IMR-90 (cell line): Measurements from ENCODE around the gene SCIN. TPM values are rescaled to one million over a fixed set of nuclear protein-coding genes. Genes with fewer than 3 reads are reported as not detected.

ENCODE experiments used
- ATAC-seq: fragments of 200-7000 bp; cut with Tn5 transposase; 2 replicates; pipeline ENCODE4 v1.9.1; 2020; ENCODE audit warnings: low read depth, mild to moderate bottlenecking, moderate library complexity
- BruUV-seq: library from RNA; stranded (reverse); fragments of 400-500 nt; replicated peaks from 2 replicates; lab custom pipeline; 2021; lab: Mats Ljungman, UMichigan
- CTCF ChIA-PET: fragments of 300-600 bp; formaldehyde crosslinking; extraction: SDS; loops from one replicate; lab custom pipeline; 2021; ENCODE audit warnings: antibody characterized with exemption; lab: Yijun Ruan, JAX
- POLR2A ChIA-PET: fragments of 300-600 bp; sonication (Branson Sonifier 250); formaldehyde crosslinking; loops from one replicate; lab custom pipeline; 2022; ENCODE audit warnings: antibody characterized with exemption; ENCODE audit not compliant: unreplicated experiment; lab: Charles Lee
- DNase-seq: peaks from one replicate; pipeline ENCODE4 v3.0.0; 2013
- H2AFZ ChIP-seq: replicated peaks from 2 replicates; pipeline ENCODE3; 2013; ENCODE audit warnings: low read length, mild to moderate bottlenecking; ENCODE audit not compliant: poor library complexity
- H2AK5ac ChIP-seq: 2 replicates; pipeline ENCODE4 v1.6.1; 2013; ENCODE audit warnings: low read depth, low read length, inconsistent platforms
- H2AK9ac ChIP-seq: replicated peaks from 2 replicates; pipeline ENCODE3; 2013; ENCODE audit warnings: mild to moderate bottlenecking, low read depth, low read length, moderate library complexity; ENCODE audit not compliant: poor library complexity
- H2BK120ac ChIP-seq: 2 replicates; pipeline ENCODE4 v1.6.1; 2013; ENCODE audit warnings: low read depth, low read length, inconsistent platforms
- H2BK15ac ChIP-seq: 3 replicates; pipeline ENCODE4 v1.6.1; 2013; ENCODE audit warnings: low read depth, low read length, inconsistent platforms
- H2BK20ac ChIP-seq: 2 replicates; pipeline ENCODE4 v1.6.1; 2013; ENCODE audit warnings: low read depth, mild to moderate bottlenecking, inconsistent platforms, low read length, moderate library complexity
- H2BK5ac ChIP-seq: 2 replicates; pipeline ENCODE4 v1.6.1; 2013; ENCODE audit warnings: mild to moderate bottlenecking, low read depth, low read length, inconsistent platforms; ENCODE audit not compliant: poor library complexity, severe bottlenecking
- H3K14ac ChIP-seq: replicated peaks from 2 replicates; pipeline ENCODE4 v1.6.1; 2013; ENCODE audit warnings: low read depth, low read length, inconsistent platforms
- H3K18ac ChIP-seq: 2 replicates; pipeline ENCODE4 v1.6.1; 2013; ENCODE audit warnings: low read depth, low read length, control low read depth
- H3K23ac ChIP-seq: 2 replicates; pipeline ENCODE4 v1.6.1; 2013; ENCODE audit warnings: low read depth, low read length, inconsistent platforms
- H3K27ac ChIP-seq: 2 replicates; pipeline ENCODE4 v1.5.1; 2013; ENCODE audit warnings: mild to moderate bottlenecking, control low read depth, low read length; ENCODE audit not compliant: insufficient read depth
- H3K27me3 ChIP-seq: 2 replicates; pipeline ENCODE4 v1.6.1; 2013; ENCODE audit warnings: low read length; ENCODE audit not compliant: control insufficient read depth, insufficient read depth
- H3K36me3 ChIP-seq: 2 replicates; pipeline ENCODE4 v1.6.1; 2013; ENCODE audit warnings: low read length, mixed read lengths; ENCODE audit not compliant: control insufficient read depth, insufficient read depth
- H3K4ac ChIP-seq: 2 replicates; pipeline ENCODE4 v1.6.1; 2013; ENCODE audit warnings: low read depth, low read length, inconsistent platforms
- H3K4me1 ChIP-seq: 2 replicates; pipeline ENCODE4 v1.6.1; 2013; ENCODE audit warnings: low read length, mixed read lengths; ENCODE audit not compliant: control insufficient read depth, insufficient read depth
- H3K4me2 ChIP-seq: 2 replicates; pipeline ENCODE4 v1.6.1; 2013; ENCODE audit warnings: low read depth, mild to moderate bottlenecking, control low read depth, low read length, moderate library complexity
- H3K4me3 ChIP-seq: 2 replicates; pipeline ENCODE4 v1.5.1; 2013; ENCODE audit warnings: low read depth, mild to moderate bottlenecking, control low read depth, low read length, moderate library complexity; ENCODE audit not compliant: insufficient read depth
- H3K56ac ChIP-seq: 2 replicates; pipeline ENCODE4 v1.6.1; 2013; ENCODE audit warnings: low read length, inconsistent platforms; ENCODE audit not compliant: insufficient read depth; ENCODE audit errors: extremely low read depth
- H3K79me1 ChIP-seq, 2 experiments: 2 replicates each; pipeline ENCODE4 v1.6.1; 2013; ENCODE audit warnings: low read length in 2 of 2, inconsistent platforms in 1 of 2, low read depth in 1 of 2
- H3K9ac ChIP-seq: 2 replicates; pipeline ENCODE4 v1.6.1; 2013; ENCODE audit warnings: low read depth, low read length, control low read depth
- H3K9me1 ChIP-seq: 2 replicates; pipeline ENCODE4 v1.6.1; 2013; ENCODE audit warnings: low read length, inconsistent platforms; ENCODE audit not compliant: insufficient read depth
- H3K9me3 ChIP-seq: 2 replicates; pipeline ENCODE4 v1.6.1; 2013; ENCODE audit warnings: low read length; ENCODE audit not compliant: control insufficient read depth, insufficient read depth
- H4K20me1 ChIP-seq: 2 replicates; pipeline ENCODE4 v1.6.1; 2013; ENCODE audit warnings: low read length, inconsistent platforms; ENCODE audit not compliant: insufficient read depth
- H4K5ac ChIP-seq: 2 replicates; pipeline ENCODE4 v1.6.1; 2013; ENCODE audit warnings: mild to moderate bottlenecking, low read depth, low read length, control low read depth
- H4K8ac ChIP-seq, 2 experiments: 2 replicates each; pipeline ENCODE4 v1.6.1; 2013; ENCODE audit warnings: low read depth in 2 of 2, low read length in 2 of 2, control low read depth in 1 of 2, inconsistent platforms in 1 of 2
- H4K91ac ChIP-seq: 2 replicates; pipeline ENCODE4 v1.6.1; 2013; ENCODE audit warnings: low read depth, low read length, inconsistent platforms; ENCODE audit not compliant: insufficient read depth
- BHLHE40 ChIP-seq: fragments of 150-350 bp; IDR thresholded peaks from 2 replicates; pipeline ENCODE4 v1.6.1; 2016; ENCODE audit warnings: mild to moderate bottlenecking, low read depth, low read length
- MAFK ChIP-seq: IDR thresholded peaks from 2 replicates; pipeline ENCODE4 v1.6.1; 2012; ENCODE audit warnings: low read depth, low read length, improper control_type of control experiment
- WGBS, 2 experiments: methylation state at CpG; one replicate each; pipeline versions ENCODE4 v1.1.5 to v1.1.7; 2013; ENCODE audit warnings: missing lambda C conversion rate in 2 of 2; ENCODE audit not compliant: insufficient read length in 1 of 2; ENCODE audit errors: extremely low coverage in 2 of 2; 5-methylcytosine and 5-hydroxymethylcytosine counted together
- dilution Hi-C: fragments of 300-500 bp; cut with HindIII; formaldehyde crosslinking; loops from one replicate; pipeline ENCODE4 v1.14.3; 2018; ENCODE audit warnings: low sequenced_read_pairs; ENCODE audit not compliant: unreplicated experiment
- in situ Hi-C: fragments of 300-500 bp; cut with MboI; formaldehyde crosslinking; loops from 3 replicates; pipeline ENCODE4 v1.14.3; 2019; ENCODE audit warnings: low sequenced_read_pairs, inconsistent platforms, mixed read lengths
- intact Hi-C: fragments of 100-400 bp; cut with micrococcal nuclease; formaldehyde crosslinking; loops from 2 replicates; pipeline ENCODE4 v1.10.0; 2022
- polyA plus RNA-seq, 3 experiments: library from polyadenylated mRNA; depleted of rRNA; stranded (reverse); fragments of >200 nt; gene quantifications; 2 replicates each; pipeline ENCODE4 v1.2.3, GENCODE V29; 2012; ENCODE audit warnings: low replicate concordance in 1 of 3
- total RNA-seq: library from RNA; depleted of rRNA; stranded (reverse); fragments of >200 nt; gene quantifications from 2 replicates; pipeline ENCODE4 v1.2.3, GENCODE V29; 2012

SCIN gene
- total and polyA plus RNA-seq, 2 of the 4 experiments (the other 2 are of a cell fraction), result under 0.01 to 0.05 TPM

DNA sequence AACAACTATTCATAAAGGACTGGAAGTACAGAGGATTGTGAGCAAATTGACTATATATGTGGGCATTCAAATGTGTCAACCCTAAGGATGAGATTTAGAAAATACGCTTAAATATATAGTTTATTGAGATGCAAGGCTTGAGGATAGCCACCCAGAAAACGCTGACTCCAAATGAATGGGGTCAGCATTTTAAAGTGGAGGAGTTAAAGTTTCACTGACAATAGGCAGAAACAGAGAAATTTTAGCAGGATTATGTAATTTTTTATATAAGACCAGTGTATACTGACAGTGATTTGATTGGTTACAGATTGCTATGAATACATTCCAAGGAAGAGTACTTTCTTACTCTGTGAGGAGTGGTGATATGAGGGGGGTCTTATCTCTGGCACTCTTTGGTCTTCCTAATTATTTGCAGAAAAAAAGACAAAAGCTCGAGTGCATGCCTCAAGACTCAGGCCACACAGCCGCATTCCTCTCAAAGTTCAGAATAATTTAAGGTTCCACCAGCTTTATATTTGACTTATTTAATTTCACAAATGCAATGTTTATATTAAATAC, 78.3 kb downstream of the SCIN start:
- ATAC-seq, result no peak
- H2BK15ac ChIP-seq, result no peak overlapping the region
- ChIA-PET CTCF (no interaction called here), POLR2A (no interaction called here)
- no peaks in the 10 kb centered on the region for H4K20me1 ChIP-seq
- dilution Hi-C loops (no loop called here), intact Hi-C loops (no loop called here), in situ Hi-C loops (no loop called here)
- H3K23ac ChIP-seq, result no peak overlapping the region
- peaks cover 2% of the 10 kb centered on the region; the same call in 1 of the 2 replicates for H3K4me1 ChIP-seq
- no peak overlapping the region for H3K9ac ChIP-seq
- H2AK5ac ChIP-seq, result no peak overlapping the region
- H3K79me1 ChIP-seq, result no peaks in the 10 kb centered on the region
- H2AK9ac ChIP-seq, result no peak overlapping the region
- no peak overlapping the region for H3K4me2 ChIP-seq
- H3K18ac ChIP-seq, result no peak overlapping the region
- H4K5ac ChIP-seq, result no peak overlapping the region
- BruUV-seq, result no TSS peak
- H3K27me3 ChIP-seq, result no peaks in the 10 kb centered on the region
- 0 out of 2 replicates have a peak overlapping the region, but pooled peaks have one; percentile 11 for H3K56ac ChIP-seq
- H2BK20ac ChIP-seq, result peak overlapping the region; percentile 76
- H3K9me1 ChIP-seq, result no peaks in the 10 kb centered on the region
- no peak for DNase-seq
- H3K27ac ChIP-seq, result no peak overlapping the region
- no CpG with 5 or more reads among the region's 4 CpGs for WGBS, 2 experiments
- 0 out of 2 replicates have a peak, but pooled peaks have one; percentile 14 for TF ChIP-seq MAFK
- TF ChIP-seq BHLHE40, result no peak
- H3K9me3 ChIP-seq, result peaks cover 3% of the 10 kb centered on the region; the same call in 1 of the 2 replicates
- no peak overlapping the region for H3K14ac ChIP-seq
- no peak overlapping the region; the same call in 1 of the 2 replicates for H3K4ac ChIP-seq
- no peak overlapping the region for H2BK5ac ChIP-seq
- no peak overlapping the region for H3K4me3 ChIP-seq
- no peak overlapping the region for H2AFZ ChIP-seq
- peak overlapping the region; percentile 28; the same call in 1 of the 2 replicates for H4K91ac ChIP-seq
- no peaks in the 10 kb centered on the region for H3K36me3 ChIP-seq
- H2BK120ac ChIP-seq, result peak overlapping the region; percentile 52
- no peak overlapping the region; a peak in 1 of 4 replicates for H4K8ac ChIP-seq
